GM18858 (cell line): ENCODE results near the gene GCNT1.
"Not testable (repeated sequence)": the region's sequence is repeated elsewhere in the genome, so short reads cannot be mapped to it uniquely, and the experiment has no call there.

ENCODE experiments used
- ATAC-seq: cut with Tn5 transposase; IDR thresholded peaks from one replicate; pipeline ENCODE4 v1.9.1; 2021; ENCODE audit not compliant: unreplicated experiment

The GCNT1 gene

GRCh38 chr9:76441551-76442322 is 17.2 kb upstream of the GCNT1 start:
- ATAC-seq: peak; percentile 48

GRCh38 chr9:76443887-76444286 is 15.1 kb upstream of the GCNT1 start:
- ATAC-seq: no peak

GRCh38 chr9:76444322-76444929 is 14.6 kb upstream of the GCNT1 start:
- ATAC-seq: no peak

- ATAC-seq: no peak
Observed at GRCh38 chr9:76445976-76446375, 13.0 kb upstream of the GCNT1 start.

- no peak for ATAC-seq
Observed at GRCh38 chr9:76448501-76448900, 10.5 kb upstream of the GCNT1 start.

- no peak for ATAC-seq
Observed at GRCh38 chr9:76451234-76451633, 7.7 kb upstream of the GCNT1 start.

GRCh38 chr9:76452839-76453238 is 6.1 kb upstream of the GCNT1 start:
- ATAC-seq: no peak

GRCh38 chr9:76453785-76454184 is 5.2 kb upstream of the GCNT1 start:
- ATAC-seq: no peak

- ATAC-seq: no peak
Observed at GRCh38 chr9:76454311-76454710, 4.7 kb upstream of the GCNT1 start.

- ATAC-seq: no peak
Observed at GRCh38 chr9:76456202-76456926, 2.6 kb upstream of the GCNT1 start.

GRCh38 chr9:76459694-76460635 is 983 bp downstream of the GCNT1 start:
- ATAC-seq: no peak

GRCh38 chr9:76462126-76462525 is 3.1 kb downstream of the GCNT1 start:
- no peak for ATAC-seq

- peak; percentile 46 for ATAC-seq
Observed at GRCh38 chr9:76463211-76463610, 4.2 kb downstream of the GCNT1 start.

- ATAC-seq: no peak
Observed at GRCh38 chr9:76464706-76465105, 5.7 kb downstream of the GCNT1 start.

- no peak for ATAC-seq
Observed at GRCh38 chr9:76465442-76466298, 6.7 kb downstream of the GCNT1 start.

GRCh38 chr9:76466299-76466605 is 7.3 kb downstream of the GCNT1 start:
- no peak for ATAC-seq

GRCh38 chr9:76474419-76474818 is 15.4 kb downstream of the GCNT1 start:
- ATAC-seq: no peak

- ATAC-seq: no peak
Observed at GRCh38 chr9:76475686-76476085, 16.7 kb downstream of the GCNT1 start.

GRCh38 chr9:76477818-76478217 is 18.8 kb downstream of the GCNT1 start:
- not testable (repeated sequence) for ATAC-seq

GRCh38 chr9:76478226-76478625 is 19.2 kb downstream of the GCNT1 start:
- no peak for ATAC-seq
